NCI-H748 treated with DMSO at 0.1 percent for 48 hours (cell line): ENCODE measurements around the gene CYB5B.
"Not testable (repeated sequence)": the region's sequence is repeated elsewhere in the genome, so short reads cannot be mapped to it uniquely, and the experiment has no call there.

ENCODE experiments used
- DNase-seq: peaks from one replicate; lab custom pipeline; 2025; lab: John Stamatoyannopoulos, UW

Gene CYB5B

GRCh38 chr16:69410219-69410990 lies 14.0 kb upstream of the CYB5B start:
- DNase-seq = no peak

DNA sequence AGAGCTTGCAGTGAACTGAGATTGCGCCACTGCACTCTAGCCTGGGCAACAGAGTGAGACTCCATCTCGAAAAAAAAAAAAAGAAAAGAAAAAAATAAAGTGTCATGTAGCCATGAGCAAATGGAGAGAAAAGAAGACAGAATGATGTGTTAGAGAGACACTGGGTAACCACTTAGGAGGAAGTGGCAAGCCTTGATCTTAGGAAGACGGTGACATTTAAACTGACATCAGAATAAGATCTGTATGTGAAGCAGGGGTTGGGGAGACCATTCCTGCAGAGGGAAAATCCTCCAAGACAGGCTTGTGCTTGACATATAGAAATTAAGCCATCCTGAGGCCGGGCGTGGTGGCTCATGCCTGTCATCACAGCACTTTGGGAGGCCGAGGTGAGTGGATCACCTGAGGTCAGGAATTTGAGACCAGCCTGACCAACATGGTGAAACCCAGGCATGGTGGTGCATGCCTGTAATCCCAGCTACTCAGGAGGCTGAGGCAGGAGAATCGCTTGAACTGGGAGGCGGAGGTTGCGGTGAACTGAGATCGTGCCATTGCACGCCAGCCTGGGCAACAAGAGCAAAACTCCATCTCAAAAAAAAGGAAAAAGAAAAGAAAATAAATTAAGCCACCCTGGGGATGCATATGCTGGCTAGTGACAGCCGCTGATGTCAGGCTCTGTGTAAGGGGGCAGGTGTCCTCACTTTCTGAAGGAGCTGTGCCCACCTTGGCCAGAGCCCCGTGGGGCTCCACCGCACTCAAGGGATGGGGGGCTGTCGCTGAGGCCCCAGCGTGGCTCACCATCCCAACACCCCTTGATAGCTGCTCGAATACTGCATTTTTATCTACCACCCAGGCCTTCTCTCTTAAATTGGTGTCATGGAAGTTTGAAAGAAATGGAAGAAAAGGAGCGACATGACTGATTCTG lies 13.1 kb upstream of the CYB5B start:
- no peak for DNase-seq

DNA sequence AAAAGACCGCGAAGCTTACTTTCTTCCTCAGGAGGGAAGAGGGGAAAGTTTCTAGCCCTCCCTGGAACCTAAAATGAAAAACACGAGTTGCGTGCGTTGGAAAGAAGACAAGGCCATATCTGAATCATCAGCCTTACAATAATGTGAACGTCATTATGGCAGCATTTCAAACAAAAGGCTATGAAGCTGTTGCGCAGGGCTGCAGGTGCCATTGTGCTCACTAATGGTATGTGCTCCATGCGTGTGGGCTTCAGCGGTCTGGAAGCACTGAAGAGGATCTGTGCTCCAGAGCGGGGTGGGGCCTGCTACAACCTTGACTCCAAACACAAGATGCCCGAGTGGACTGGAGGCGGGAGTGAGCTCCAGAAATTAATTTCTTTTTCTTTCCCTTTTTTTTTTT lies 12.1 kb upstream of the CYB5B start:
- DNase-seq = no peak

- DNase-seq = no peak
Measured at GRCh38 chr16:69413045-69413664, 11.3 kb upstream of the CYB5B start.

DNA sequence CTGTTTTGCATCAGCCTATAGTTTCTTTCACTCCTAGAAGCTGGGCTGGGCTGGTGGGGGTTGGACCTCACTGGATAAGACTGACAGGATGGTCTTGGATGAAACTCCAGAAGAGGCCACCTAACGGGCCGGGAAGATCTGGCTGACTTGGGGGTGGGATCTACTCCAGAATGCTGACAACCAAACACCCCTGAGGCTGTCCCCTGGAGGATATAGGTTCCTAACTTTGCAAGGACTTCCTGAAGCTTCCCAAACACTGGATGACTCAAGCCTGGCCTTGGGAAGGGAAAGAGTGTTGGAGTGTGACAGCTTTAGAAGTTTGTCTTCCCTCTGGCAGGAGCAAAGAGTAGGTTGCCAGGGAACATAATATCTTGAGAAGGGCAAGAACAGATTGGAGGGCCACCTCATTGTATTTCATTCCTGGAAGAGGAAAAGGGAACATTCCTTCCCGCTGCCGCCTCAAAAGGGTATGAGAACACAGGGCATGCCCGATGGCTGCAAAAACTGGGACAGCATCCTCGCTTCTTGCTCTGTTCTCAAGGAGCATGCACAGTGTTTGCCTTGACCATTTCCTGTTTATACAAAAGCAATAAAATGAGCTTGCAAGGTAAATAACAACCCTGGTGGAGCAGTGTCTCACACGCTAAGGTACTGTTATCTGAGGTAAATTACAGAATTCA lies 6.8 kb upstream of the CYB5B start:
- no peak for DNase-seq

DNA sequence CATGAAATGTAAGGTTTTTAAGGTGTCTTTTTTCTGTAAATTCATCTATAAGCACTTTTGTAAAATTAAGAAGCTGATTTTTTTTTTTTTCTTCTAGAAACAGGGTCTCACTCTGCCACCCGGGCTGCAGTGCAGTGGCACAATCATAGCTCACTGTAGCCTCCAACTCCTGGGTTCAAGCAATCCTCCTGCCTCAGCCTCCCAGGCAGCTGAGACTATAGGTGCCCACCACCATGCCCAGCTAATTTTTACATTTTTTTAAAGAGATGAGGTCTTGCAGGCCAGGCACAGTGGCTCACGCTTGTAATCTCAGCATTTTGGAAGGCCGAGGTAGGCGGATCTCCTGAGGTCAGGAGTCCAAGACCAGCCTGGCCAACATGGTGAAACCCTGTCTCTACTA lies 4.5 kb upstream of the CYB5B start:
- DNase-seq = no peak

DNA sequence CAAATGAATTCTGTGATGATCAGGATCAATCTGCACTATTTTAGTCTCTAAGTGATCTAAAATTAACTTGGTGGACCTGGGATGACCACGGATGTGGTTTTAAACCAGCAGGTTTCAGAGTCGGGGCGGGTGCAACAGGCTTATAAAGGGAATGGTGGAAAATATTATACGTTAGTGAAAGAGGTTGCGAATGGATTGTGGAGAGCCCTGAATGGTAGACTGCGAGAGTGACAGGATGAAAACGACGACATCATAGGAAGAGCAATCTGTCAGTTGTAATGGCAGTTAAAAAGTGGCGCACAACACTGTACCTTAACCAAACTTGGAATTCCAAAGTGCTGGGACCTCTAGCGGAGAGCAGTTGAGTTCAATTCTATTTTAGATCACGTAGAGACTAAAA lies 1.2 kb upstream of the CYB5B start:
- no peak for DNase-seq

GRCh38 chr16:69424935-69425784 lies 741 bp downstream of the CYB5B start:
- no peak for DNase-seq

- no peak for DNase-seq
Measured at GRCh38 chr16:69428652-69429051, 4.2 kb downstream of the CYB5B start.

GRCh38 chr16:69429058-69429640 lies 4.7 kb downstream of the CYB5B start:
- DNase-seq = not testable (repeated sequence)

DNA sequence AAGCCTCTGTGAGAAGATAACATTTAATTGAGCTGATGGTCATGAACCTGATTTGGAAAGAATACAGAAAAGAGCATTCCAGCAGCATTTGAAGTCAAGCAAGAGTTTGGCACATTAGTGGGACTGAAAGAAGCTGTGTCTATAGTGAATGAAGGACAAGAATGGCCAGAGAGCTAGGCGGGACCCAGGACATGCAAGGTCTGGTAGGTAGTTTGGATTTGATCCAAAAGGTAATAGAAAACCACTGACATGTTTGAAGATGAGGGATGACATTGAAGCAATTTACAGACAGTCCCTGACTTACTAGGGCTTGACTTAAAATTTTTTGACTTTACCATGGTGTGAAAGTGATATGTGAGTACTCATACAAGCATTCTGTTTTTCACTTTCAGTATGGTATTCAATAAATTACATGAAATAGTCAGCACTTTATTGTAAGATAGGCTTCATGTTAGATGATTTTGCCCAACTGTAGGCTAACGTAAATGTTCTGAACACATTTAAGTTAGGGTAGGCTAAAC lies 7.6 kb downstream of the CYB5B start:
- DNase-seq = no peak

DNA sequence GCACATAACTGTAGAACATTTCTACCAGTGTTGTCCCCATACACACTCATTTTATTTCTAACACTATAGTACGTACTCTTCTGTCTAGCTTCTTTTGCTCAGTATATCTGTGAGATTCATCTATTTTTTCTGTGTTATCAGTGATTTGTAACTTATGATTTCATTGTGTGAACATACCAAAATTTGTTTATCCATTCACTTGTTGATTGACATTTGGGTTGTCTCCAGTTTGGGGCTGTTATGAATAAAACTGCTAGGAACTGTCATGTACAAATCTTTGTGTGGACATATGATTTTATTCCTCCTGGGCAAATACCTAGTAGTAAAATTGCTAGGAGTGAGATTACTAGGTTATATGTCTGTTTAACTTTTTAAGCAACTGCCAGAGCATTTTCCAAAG lies 9.6 kb downstream of the CYB5B start:
- no peak for DNase-seq

- no peak for DNase-seq
Measured at GRCh38 chr16:69435977-69436820, 11.8 kb downstream of the CYB5B start.

- no peak for DNase-seq
Measured at GRCh38 chr16:69436896-69437295, 12.5 kb downstream of the CYB5B start.

DNA sequence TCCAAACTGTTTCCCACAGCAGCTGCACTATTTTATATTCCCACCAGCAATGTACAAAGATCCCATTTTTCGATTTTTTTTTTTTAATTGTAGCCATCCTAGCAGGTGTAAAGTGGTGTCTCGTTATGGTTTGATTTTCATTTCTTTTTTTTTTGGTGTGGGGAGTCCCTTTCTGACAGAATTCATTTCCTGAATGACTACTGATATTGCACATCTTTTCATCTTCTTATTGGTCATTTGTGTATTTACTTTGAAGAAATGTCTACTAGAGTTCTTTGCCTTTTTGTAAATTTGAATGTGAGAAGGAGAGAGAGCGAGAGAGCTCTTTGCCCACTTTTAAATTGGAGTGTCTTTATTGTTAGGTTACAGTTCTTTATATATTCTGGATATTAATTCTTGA lies 14.0 kb downstream of the CYB5B start:
- DNase-seq = no peak

GRCh38 chr16:69440250-69440649 lies 15.8 kb downstream of the CYB5B start:
- no peak for DNase-seq

DNA sequence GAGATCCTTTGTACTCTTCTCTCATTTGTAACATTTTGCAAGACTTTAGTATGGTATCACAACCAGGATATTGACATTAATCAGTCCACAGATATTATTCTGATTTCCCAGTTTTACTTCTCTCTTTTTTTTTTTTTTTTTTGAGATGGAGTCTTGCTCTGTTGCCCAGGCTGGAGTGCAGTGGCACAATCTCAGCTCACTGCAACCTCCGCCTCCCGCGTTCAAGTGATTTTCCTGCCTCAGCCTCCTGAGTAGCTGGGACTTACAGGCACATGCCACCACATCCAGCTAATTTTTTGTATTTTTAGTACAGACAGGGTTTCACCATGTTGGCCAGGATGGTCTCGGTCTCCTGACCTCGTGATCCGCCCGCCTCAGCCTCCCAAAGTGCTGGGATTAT lies 16.6 kb downstream of the CYB5B start:
- DNase-seq = not testable (repeated sequence)

DNA sequence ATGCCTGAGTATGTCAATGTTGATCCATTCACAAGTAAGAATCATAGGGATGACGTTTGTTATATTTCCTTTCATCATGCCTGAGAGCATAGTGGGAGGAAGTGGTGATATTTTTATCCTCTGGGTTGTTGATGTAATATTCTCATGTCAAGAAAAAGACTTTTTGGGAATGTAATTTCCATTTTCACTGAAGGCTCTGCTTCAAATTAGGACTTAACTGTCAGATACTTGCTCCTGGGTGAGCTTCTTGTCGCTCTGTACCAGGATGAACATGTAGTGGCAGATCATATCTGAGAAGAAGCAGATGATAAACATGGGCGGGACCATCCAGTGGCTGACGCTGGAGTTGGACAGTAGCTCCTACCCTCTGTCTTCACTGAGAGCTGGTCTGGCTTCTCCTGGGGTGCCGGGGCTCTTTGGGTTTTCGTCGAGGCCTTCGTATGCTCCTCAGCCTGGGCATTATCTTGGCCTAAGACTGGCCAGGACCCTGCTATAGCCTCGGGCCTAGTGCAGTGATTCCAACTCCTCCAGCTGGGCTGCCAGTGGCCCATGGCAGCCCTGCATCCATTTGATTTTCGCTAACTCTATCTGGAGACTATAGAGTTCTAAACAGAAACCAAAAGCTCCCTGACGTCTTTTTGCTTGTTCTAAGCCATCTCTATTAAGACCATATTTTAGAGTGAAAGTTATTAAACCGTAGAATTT lies 19.7 kb downstream of the CYB5B start:
- DNase-seq = no peak
